GM19372 (cell line): Measurements from ENCODE around the gene INAFM2.

Experiments used
- ATAC-seq: cut with Tn5 transposase; IDR thresholded peaks from one replicate; pipeline ENCODE4 v1.9.1; 2021; ENCODE audit warnings: mild to moderate bottlenecking, low read depth, moderate library complexity; ENCODE audit not compliant: unreplicated experiment

The INAFM2 gene

DNA sequence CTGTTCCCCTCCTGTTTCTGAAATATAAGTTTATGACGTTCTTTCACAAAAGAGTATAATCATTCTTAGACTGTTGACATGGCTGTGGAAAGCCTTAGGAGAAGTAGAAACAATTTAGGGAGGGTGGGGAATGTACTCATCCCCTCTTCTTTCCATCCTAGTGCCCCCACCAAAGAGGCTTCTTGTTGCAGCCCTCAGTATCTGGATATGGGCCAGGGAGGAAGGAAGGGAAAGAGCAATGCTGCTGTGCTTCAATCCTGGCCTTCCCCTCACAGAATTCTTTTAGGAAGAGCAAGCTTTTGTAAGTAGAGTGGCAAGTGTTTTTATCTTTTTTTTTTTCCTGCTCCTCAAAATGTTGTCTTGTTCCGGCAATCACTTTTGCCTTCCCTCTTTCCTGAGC lies 1.7 kb downstream of the INAFM2 start:
- no peak for ATAC-seq

DNA sequence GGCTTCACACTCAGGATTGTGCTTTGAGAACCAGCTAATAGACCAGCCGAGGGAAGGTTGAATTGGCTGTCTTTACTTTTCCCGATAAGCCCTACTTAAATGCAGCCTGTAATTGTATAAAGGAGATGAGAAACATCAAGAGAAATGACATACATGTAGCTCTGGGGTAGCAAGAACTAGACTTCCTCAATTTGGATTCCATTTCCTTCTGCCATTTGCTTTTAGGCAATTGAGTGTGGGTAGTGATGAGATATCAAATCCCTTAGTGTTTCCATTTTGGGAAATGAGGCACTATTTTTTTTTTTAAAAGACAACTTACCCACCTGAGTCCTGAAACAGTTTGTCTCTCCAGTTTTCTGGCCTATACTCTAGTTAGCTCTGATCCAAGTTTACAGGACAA lies 2.2 kb downstream of the INAFM2 start:
- no peak for ATAC-seq

DNA sequence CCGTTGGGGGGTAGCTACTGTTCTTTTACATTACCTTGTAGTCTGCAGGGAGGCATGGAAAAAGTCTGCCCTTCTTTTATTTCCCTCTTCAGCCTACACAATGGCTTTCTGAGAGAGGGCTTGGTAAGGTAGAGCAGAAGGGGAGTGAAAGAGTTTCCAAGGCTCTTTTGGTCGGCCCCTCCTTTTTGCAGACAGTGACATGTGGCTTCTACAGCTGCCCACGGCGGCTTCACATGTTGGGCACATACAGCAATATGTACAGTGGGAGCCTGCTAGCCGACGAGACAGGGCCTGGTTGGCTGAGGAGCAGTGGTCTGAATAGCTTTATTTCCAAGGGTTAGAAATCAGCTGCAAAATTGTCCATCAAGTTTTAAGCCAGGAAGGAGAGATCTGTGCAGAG lies 4.0 kb downstream of the INAFM2 start:
- no peak for ATAC-seq

DNA sequence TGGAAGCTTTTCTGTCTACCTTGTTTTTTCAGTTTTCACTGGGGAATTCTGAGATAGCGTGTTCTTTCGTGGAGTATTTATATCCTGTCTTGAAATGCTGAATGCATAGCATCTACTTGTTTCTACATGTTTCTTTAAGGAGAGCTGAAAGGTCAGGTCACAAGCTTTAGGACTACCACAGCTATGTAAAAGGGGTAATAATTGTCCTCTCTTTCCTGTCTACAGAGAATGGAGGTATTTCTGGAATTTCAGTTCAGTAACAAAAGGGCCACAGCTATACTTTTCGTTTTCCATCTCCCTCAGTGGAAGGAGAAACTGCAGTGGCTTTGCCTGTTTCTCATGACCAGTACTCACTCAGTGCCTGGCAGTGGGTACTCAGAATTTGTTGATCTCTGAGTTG lies 4.7 kb downstream of the INAFM2 start:
- no peak for ATAC-seq

DNA sequence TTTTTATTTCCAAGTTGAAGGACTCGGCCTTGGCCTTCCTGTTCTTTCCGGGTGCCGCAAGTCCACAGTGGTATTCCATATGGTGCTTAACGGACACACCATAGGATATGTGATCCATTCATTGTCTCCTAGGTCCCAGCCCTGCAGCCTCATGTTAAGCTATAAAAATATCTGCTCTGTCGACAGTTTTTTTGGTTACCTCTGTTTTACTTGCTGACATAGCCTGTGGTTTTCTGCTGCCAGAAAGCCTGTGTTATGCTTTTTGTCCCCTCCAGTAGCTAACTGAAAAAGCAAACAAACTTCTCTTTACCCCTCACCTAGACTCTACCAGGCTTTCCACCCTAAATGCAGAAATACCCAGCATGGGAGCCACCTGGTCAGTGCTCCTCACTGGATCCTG lies 5.3 kb downstream of the INAFM2 start:
- ATAC-seq, result no peak

DNA sequence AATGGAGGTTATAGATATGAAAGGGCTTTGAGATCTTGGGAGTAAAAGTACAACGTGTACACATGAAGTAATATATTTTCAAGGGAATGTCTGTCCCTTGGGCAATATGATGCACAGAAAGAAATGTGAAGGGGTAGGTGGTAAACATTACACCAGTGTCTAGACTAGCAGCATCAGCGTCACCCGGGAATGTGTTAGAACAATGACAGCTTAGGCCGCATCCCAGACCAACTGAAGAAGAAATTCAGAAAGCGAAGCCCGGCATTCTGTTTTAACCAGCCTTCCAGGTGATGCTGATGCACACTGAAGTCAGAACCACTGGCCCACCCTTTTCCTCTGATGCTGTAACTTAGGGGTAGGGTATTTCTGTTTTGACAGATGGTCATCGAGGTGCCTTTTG lies 6.3 kb downstream of the INAFM2 start:
- no peak for ATAC-seq

DNA sequence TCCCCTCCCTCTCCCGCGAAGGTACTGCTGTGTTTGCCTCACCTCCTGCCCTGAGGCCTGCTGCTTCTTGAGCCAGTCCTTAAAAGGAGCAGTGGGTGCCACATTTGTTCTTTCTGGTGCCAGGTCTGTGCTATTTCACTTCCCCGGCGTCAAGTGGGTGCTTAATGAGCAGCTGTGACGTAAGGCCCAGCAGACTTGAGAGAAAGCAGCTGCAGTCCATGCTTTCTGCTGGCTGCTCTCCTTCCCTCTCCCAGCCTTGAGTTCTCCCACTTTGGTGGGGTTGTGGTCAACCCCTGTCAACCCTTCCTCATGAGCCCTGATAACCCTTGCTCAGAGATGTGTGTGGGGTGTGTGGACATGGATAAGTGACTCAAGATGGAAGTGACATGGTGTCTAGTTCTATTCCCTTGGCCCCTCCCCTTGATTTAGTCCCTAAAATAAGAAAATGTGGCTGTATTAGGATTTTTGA lies 6.9 kb downstream of the INAFM2 start:
- no peak for ATAC-seq

DNA sequence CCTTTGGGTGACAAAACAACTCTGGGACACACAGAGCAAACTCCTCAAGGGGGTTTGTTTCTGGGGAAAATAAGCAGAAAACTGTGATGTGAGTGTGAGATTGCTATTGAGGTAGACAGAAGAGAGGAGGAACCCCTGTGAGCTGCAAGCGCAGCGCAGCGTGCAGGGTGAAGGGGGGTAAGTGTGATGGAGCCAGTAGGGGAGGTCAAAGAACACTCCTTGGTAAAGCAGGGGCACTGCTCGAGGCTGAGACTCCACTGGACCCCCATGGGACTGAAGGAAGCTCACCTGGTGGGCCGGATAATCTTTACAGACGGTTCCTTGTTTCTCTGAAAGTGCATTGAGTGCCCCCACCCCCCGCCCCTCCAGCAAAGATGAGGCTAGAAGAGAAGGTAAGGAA lies 7.5 kb downstream of the INAFM2 start:
- no peak for ATAC-seq

DNA sequence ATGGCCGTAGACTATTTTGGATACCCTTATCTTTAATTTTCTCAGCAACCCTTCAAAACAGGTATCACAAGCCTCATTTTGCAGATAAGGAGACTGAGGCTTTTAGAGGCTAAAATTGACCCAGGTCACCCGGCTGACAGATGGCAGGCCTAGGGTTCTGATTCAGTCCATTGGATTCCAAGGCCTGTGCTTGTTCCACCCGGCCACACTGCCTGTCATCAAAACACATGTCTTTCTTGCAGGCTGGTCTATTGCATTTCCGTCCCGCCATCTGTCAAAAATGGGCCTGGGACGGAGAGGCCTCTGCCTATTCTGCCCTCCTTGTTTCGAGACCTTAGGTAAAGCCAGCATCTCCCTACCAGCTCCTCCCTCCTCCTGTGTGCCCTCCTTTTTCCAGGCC lies 8.1 kb downstream of the INAFM2 start:
- no peak for ATAC-seq

DNA sequence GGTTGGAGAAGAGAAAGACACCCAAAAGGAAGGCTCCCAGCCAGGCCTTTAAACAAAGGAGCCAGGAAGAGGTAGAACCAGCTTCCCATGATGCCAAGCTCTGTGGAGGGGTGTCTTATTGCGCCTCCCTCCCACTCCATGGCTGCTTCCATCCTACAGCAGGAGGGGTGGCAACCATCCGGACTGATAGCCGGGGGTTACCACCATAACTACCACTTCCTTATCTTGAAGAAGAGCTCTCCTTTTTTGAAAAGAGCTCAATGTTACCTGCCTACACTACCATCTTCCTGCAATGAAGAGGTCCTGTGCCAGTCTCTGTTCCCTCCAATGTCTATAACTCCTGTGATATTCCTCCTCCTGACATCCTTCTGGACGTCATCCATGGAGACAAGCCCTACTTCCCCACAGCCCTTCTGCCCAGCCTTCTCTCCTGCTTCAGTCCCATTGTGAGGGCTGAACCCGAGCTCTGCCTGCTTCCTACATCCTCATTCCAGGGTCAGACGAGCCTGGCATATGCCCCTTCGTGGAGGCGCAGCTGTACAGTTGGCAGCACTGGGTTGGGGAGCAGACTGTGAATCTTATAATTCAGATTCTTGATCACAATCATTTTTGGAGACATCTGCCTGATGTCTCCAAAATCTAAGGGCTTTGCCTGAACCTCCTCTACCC lies 8.8 kb downstream of the INAFM2 start:
- ATAC-seq, result no peak

DNA sequence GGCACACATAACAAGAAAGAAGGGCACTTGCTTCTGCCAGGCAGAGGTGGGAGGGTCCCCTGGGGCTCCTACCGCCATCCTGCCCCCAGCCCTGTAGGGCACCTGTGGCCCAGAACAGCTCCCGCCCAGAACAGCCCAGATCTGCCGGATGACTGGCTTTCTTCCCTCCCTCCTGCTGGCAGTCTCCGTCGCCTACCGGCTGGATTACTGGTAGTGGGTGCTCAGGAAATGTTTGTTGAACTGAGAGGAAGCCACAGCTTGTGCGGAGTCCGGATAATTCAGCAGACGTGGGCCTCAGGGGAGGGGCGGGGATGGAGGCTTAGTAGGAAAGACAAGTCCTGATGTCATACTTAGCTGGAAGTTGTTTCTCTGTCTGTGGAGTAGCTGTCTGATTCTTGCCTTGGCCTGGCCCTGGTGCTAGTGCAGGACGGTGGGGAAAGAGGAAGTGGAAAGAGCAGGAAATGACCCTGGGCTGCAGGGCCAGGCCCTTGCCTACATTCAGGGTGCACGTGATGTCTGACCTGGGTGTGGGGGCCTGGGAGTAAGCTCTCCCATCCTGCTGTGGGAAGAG lies 10.5 kb downstream of the INAFM2 start:
- no peak for ATAC-seq

DNA sequence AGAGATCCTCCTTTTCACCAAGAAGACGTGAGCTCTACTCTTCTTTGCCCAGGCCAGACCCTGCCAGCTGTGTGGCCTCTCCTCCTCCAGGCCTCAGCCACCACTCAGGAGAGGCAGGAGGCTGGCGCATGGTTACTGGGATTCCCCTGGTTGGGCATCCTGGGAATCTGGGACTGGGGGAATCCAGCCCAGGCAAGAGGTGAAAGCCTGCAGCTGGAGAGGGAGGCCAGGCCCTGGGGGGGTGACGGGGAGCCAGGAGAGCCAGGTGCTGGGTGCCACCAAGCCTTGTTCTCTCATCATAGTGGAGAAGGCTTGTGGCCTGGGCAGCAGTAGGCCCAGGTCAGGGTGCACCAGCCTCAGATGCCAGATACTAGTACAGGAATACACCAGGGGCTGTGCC lies 11.0 kb downstream of the INAFM2 start:
- no peak for ATAC-seq

DNA sequence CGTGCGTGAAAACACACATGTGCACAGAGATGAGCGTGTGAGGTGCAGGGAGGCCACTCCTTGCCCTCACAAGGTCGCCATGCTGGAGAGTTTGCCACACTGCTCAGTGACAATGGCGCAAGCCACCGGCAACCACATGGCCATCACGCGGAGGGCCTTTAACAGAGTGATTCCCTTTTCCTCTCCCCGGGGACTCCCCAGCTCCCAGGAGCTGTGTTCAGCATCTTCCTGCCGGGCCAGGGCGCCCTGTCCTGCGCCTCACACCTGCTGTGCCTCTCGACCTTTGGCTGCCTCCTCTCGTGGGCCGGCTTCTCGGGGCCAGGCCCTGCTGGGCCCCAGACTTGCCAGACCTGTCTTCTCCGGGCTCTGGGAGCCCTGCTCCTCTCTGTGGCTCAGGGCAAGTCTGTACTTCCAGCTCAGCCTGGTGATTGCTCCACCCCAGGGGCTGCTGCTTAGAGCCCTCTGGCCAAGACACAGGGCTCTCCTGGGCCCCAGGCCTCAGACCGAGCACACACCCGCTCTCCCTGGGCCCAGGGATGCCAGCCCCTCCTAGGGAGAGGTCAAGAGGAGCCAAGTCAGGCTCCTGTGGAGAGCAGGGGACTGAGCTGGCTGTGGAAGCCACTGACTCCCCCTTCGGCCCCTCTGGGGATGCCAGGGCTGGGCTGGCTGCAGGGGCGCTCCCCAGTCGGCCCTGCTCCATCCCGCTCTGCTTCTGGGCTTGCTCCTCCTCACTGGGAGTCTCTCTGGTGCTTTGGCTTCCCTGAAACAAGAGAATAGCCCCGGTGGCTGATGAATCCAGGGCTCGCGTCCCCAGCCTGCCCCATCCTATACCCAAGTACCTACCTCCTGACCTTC lies 11.7 kb downstream of the INAFM2 start:
- ATAC-seq, result no peak

DNA sequence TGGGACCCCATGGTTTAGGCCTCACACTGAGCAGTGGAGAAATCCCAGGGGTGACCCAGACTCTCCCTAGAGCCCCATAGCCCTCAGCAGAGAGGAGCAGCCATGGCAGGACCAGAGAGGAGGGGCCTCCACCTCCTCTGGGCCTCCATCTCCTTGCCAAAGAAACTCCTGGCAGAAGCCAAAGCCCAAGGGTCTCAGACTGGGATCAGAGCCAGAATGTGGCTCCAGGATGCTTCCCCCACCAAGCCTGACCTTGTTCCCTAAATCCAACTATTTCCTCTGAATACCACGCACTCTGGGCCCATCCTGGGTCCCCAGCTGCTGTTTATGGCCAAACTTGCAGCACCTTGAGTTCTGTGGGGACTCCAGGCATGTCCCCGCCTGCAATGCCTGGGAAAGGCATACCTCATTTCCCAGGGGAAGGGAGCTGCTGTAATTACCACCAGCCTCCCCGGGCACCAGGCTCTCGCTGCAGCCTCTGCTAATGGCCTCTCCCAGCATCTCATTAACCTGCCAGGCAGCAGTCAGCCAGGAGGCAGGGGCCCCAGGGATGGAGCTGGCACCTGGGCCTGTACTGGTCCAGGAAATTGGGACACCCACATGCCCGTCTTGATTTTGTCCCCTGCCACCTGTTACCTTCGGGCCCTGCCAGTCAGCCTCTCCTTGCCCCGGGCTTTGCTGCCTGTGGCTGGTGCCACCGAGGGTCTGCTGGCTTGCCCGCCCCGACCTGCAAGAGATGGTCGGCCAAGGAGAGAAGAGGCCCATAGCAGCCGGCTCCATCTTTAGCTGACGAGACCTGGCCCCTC lies 12.6 kb downstream of the INAFM2 start:
- ATAC-seq, result no peak

DNA sequence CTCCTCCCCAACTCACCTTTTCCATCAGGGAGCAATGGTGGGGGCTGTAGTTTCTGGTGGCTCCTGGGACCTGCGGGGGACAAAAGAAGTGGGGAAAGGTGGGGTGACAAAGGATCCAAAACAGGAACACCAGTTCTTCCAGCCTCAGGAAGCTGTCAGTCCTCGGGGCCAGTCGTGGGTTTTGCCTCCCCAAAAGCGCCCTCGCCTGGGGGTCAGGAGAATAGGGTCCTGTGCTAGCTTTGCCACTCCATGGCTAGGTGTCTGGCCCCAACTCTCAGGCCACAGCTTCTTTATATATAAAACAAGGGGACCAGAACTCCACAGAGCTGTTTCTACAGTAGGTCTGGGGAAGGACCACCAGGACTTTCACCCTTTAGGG lies 13.2 kb downstream of the INAFM2 start:
- ATAC-seq, result no peak

DNA sequence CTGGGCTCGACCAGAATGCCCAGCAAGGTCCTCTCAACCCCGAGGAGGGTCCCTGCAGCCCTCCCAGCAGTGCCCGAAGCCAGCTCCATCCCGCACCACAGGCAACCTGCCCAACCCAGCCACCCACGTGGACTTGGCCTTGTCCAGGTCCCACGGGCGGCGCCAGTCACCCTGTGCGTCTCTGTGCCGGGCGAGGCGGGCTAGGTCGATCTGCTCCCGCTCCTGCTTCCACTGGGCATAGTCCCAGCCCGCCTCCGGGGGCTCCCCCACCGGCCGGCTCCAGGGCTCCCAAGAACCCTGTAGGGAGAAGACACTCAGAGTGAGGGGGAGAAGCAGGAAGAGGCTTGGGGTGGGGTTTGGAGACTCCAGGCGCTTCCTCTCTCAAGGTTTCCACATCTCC lies 14.1 kb downstream of the INAFM2 start:
- ATAC-seq, result no peak

DNA sequence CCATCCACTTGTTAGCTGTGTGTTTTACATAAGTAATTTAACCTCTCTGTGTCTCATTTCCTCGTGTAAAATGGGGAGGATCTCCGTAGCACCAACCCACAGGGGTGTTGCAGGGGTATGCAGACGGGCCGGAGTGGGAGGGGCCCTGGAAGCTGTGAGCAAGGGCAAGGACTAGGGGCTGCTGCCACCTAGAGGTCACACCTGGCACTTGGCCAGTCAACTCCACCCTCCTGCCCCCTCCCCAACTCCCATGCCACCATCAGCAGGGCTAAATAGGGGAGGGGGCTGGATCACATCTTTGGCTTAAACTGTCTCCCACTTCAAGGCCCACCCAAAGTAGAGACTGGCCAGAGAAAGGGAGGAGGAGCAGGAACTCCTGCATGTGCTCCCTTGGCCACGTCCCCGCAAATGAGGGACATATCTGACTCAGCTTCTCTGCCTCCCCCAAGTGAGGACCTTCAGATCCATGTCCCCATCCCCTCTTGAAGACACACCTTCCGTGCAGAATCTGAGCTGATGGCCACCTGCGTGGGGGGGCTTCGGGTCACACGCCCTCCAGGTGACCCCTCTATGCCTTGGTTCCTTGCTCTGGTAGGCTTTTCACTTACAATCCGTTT lies 14.7 kb downstream of the INAFM2 start:
- ATAC-seq, result no peak

DNA sequence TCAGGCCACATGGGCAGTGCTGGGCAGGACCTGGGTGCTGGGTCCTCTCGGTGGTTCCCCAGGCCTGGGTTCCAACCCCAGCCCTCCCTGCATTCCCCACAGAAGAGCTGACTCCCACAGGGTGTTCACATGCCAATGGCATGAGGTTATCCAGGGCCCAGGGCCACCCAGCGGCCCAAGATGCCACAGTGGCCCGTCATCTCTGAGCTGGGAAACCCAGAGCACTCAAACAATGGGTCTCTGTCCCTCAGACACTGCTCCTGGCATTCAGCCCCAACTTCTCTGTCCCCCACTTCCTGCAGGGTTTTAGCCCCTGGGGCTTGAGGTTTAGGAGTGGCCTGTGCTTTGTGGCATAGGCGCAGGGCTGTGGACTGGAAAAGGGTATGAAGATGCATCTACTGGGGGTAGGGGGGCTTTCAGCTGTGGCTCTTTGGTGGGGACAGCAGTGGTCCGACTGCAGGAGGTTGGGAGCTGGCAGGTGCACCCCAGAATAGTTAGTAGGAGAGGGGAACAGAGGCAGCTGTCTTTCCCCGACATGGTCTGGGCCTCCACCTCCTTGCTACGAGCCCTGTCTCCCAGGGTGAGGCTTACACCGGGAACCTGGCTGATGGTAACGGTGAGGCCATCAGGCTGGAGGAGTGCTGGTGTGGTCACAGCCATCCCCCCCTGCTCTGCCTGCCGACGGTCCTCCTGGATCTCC lies 15.6 kb downstream of the INAFM2 start:
- ATAC-seq, result no peak

DNA sequence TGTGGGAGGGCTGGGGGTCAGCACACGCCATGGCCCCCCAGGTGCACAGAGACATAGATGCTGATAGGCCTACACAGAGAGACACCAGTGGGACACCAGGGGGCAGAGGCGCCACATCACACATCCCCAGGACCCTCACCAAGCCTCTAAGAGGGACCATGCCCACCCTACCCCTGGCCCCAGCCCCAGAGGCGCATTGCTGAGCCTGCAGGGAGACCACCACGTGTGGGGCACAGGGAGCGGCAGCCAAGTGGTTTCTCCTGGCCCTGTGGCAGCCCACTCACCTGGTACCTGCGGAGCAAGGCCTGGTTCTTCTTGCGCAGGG lies 16.1 kb downstream of the INAFM2 start:
- ATAC-seq, result no peak
